Thyroid gland (tissue), 4 donors: ENCODE results near the gene SCN1B.

Source experiments
- POLR2A ChIP-seq, 2 donors: fragments of 450-650 bp; IDR thresholded peaks; one replicate each; pipeline ENCODE4 v1.6.1; 2017; ENCODE audit warnings: antibody characterized with exemption in 2 of 2, mild to moderate bottlenecking in 2 of 2, moderate library complexity in 1 of 2
- TF ChIP-seq, protein P1 (sequence below), 6 experiments: fragments of 200-600 bp in 3 of 6; fragments of 450-650 bp in 3 of 6; sonication (generic) in 3 of 6; IDR thresholded peaks; one replicate each; pipeline ENCODE4 v1.5.1; 2016 to 2019; ENCODE audit warnings: antibody characterized with exemption in 6 of 6, mild to moderate bottlenecking in 2 of 6, inconsistent platforms in 1 of 6, moderate library complexity in 1 of 6

DNA sequence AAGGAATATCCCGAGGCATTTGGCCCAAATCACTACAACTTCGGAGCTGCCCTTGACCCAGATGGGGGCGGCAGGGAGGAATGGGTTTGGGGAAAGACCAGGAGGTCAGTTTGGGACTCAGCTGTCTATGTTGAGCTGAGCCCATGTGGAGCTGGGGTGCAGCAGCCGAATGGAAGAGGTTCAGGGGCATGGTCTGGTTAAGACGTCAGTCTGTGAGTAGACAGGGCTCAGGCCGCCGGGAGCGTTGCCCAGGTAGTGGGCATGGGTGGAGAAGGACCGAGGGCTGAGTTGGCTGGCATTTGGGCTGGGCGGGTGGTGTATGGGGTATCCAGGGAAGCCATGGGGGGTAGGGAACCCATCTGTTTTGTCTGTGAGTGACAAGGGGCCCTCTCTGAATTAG lies 9.3 kb upstream of the SCN1B start:
- TF ChIP-seq, protein P1, sequence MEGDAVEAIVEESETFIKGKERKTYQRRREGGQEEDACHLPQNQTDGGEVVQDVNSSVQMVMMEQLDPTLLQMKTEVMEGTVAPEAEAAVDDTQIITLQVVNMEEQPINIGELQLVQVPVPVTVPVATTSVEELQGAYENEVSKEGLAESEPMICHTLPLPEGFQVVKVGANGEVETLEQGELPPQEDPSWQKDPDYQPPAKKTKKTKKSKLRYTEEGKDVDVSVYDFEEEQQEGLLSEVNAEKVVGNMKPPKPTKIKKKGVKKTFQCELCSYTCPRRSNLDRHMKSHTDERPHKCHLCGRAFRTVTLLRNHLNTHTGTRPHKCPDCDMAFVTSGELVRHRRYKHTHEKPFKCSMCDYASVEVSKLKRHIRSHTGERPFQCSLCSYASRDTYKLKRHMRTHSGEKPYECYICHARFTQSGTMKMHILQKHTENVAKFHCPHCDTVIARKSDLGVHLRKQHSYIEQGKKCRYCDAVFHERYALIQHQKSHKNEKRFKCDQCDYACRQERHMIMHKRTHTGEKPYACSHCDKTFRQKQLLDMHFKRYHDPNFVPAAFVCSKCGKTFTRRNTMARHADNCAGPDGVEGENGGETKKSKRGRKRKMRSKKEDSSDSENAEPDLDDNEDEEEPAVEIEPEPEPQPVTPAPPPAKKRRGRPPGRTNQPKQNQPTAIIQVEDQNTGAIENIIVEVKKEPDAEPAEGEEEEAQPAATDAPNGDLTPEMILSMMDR (IDR thresholded peaks at IDR 0.05) = no peak
- no peak for TF ChIP-seq POLR2A (IDR thresholded peaks at IDR 0.05)
